ENCODE data around the gene PIK3R1.

DNA sequence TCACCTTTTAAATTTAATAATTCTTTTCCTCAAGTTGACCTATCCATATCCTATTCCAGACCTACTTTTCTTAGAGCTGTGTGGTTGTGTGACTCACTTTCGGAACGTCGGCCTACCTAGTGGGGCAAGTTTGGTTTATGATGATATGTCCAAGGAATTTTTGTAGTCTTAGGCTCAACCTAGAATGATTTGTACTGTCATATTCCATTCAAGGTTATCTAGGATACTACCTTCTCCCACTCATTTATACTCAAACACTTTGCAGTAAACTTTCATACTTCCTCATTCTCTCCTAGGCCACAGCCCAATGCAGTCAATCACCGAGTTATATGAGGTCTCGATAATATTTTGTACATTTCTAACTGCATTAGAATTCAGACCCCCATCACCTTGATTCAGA, 61.9 kb downstream of the PIK3R1 start:
- TF ChIP-seq POLR2A (IDR thresholded peaks at IDR 0.05): no peak
- TF ChIP-seq, protein P1, sequence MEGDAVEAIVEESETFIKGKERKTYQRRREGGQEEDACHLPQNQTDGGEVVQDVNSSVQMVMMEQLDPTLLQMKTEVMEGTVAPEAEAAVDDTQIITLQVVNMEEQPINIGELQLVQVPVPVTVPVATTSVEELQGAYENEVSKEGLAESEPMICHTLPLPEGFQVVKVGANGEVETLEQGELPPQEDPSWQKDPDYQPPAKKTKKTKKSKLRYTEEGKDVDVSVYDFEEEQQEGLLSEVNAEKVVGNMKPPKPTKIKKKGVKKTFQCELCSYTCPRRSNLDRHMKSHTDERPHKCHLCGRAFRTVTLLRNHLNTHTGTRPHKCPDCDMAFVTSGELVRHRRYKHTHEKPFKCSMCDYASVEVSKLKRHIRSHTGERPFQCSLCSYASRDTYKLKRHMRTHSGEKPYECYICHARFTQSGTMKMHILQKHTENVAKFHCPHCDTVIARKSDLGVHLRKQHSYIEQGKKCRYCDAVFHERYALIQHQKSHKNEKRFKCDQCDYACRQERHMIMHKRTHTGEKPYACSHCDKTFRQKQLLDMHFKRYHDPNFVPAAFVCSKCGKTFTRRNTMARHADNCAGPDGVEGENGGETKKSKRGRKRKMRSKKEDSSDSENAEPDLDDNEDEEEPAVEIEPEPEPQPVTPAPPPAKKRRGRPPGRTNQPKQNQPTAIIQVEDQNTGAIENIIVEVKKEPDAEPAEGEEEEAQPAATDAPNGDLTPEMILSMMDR (IDR thresholded peaks at IDR 0.05): no peak

Measured in Peyer's patch (tissue), 4 donors.